Measurements from ENCODE around the gene MIB1.

GRCh38 chr18:21745231-21745630 lies 4.6 kb downstream of the MIB1 start:
- TF ChIP-seq, protein P1, sequence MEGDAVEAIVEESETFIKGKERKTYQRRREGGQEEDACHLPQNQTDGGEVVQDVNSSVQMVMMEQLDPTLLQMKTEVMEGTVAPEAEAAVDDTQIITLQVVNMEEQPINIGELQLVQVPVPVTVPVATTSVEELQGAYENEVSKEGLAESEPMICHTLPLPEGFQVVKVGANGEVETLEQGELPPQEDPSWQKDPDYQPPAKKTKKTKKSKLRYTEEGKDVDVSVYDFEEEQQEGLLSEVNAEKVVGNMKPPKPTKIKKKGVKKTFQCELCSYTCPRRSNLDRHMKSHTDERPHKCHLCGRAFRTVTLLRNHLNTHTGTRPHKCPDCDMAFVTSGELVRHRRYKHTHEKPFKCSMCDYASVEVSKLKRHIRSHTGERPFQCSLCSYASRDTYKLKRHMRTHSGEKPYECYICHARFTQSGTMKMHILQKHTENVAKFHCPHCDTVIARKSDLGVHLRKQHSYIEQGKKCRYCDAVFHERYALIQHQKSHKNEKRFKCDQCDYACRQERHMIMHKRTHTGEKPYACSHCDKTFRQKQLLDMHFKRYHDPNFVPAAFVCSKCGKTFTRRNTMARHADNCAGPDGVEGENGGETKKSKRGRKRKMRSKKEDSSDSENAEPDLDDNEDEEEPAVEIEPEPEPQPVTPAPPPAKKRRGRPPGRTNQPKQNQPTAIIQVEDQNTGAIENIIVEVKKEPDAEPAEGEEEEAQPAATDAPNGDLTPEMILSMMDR (IDR thresholded peaks at IDR 0.05), result no peak
- no peak for TF ChIP-seq POLR2AphosphoS5 (IDR thresholded peaks at IDR 0.05; ENCODE audit: insufficient read depth in 1 of 2, low read depth in 1 of 2)
- no peak for TF ChIP-seq POLR2A (IDR thresholded peaks at IDR 0.05)

All from vagina (tissue), 2 donors.